ENCODE data around the gene C6orf132.
A peak's percentile ranks its signal among the peaks of the same experiment; 100 is the strongest.

C6orf132 gene

GRCh38 chr6:42075159-42075838, 67.1 kb downstream of the C6orf132 start:
- H3K4me3 ChIP-seq (ENCODE audit: low read depth, low read length), result no peak overlapping the region

GRCh38 chr6:42073287-42073686, 69.1 kb downstream of the C6orf132 start:
- H3K4me3 ChIP-seq (ENCODE audit: low read depth, low read length), result no peak overlapping the region
- no peak for TF ChIP-seq CTCF (IDR thresholded peaks at IDR 0.05; ENCODE audit: low read depth, low read length)

More at GRCh38 chr6:42075159-42075838, 67.1 kb downstream of the C6orf132 start:
- peak; percentile 84 for TF ChIP-seq CTCF (IDR thresholded peaks at IDR 0.05; ENCODE audit: low read depth, low read length)

GRCh38 chr6:42071881-42072583, 70.4 kb downstream of the C6orf132 start:
- TF ChIP-seq CTCF (IDR thresholded peaks at IDR 0.05; ENCODE audit: low read depth, low read length), result no peak
- H3K4me3 ChIP-seq (ENCODE audit: low read depth, low read length), result no peak overlapping the region

GRCh38 chr6:42068872-42069522, 73.4 kb downstream of the C6orf132 start:
- H3K4me3 ChIP-seq (ENCODE audit: low read depth, low read length), result no peak overlapping the region
- no peak for TF ChIP-seq CTCF (IDR thresholded peaks at IDR 0.05; ENCODE audit: low read depth, low read length)

- H3K4me3 ChIP-seq (ENCODE audit: low read depth, low read length), result no peak overlapping the region
- TF ChIP-seq CTCF (IDR thresholded peaks at IDR 0.05; ENCODE audit: low read depth, low read length), result no peak
Observed at GRCh38 chr6:42068173-42068572, 74.2 kb downstream of the C6orf132 start.

GRCh38 chr6:42066156-42066675, 76.2 kb downstream of the C6orf132 start:
- no peak for TF ChIP-seq CTCF (IDR thresholded peaks at IDR 0.05; ENCODE audit: low read depth, low read length)
- H3K4me3 ChIP-seq (ENCODE audit: low read depth, low read length), result no peak overlapping the region

Measured in WI38 (cell line).